Measurements from ENCODE around the gene NPTN.

The NPTN gene

GRCh38 chr15:73679180-73679579 is 46.0 kb upstream of the NPTN start:
- H3K4me3 ChIP-seq (ENCODE audit: low read length) = no peak overlapping the region
- TF ChIP-seq CTCF (IDR thresholded peaks at IDR 0.05; ENCODE audit: insufficient read depth, low read depth, low read length, missing control alignments) = no peak
- DNase-seq (ENCODE audit: low read depth) = no peak

GRCh38 chr15:73678498-73678897 is 45.3 kb upstream of the NPTN start:
- H3K4me3 ChIP-seq (ENCODE audit: low read length) = no peak overlapping the region

GRCh38 chr15:73677733-73678132 is 44.5 kb upstream of the NPTN start:
- no peak for TF ChIP-seq CTCF (IDR thresholded peaks at IDR 0.05; ENCODE audit: insufficient read depth, low read depth, low read length, missing control alignments)
- DNase-seq (ENCODE audit: low read depth) = no peak
- no peak overlapping the region for H3K4me3 ChIP-seq (ENCODE audit: low read length)

More at GRCh38 chr15:73678498-73678897, 45.3 kb upstream of the NPTN start:
- no peak for TF ChIP-seq CTCF (IDR thresholded peaks at IDR 0.05; ENCODE audit: insufficient read depth, low read depth, low read length, missing control alignments)
- DNase-seq (ENCODE audit: low read depth) = no peak

GRCh38 chr15:73677146-73677607 is 44.0 kb upstream of the NPTN start:
- peak; percentile 82 for DNase-seq (ENCODE audit: low read depth)
- peak; percentile 91 for TF ChIP-seq CTCF (IDR thresholded peaks at IDR 0.05; ENCODE audit: insufficient read depth, low read depth, low read length, missing control alignments)
- H3K4me3 ChIP-seq (ENCODE audit: low read length) = no peak overlapping the region

DNA sequence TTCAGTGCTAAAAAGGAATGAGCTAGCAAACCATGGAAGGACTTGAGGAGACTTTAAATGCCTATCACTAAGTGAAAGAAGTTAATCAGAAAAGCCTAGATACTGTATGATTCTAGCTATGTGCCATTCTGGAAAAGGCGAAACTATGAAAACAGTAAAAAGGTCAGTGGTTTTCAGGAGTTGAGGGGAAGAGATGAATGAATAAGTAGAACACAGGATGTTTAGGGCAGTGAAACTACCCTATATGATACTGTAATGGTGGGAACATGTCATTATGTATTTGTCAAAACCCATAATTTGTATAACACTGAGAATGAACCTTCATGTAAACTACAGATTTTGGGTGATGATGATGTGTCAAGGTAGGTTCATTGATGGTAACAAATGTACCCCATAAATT is 41.4 kb upstream of the NPTN start:
- DNase-seq (ENCODE audit: low read depth) = no peak
- TF ChIP-seq CTCF (IDR thresholded peaks at IDR 0.05; ENCODE audit: insufficient read depth, low read depth, low read length, missing control alignments) = no peak
- no peak overlapping the region for H3K4me3 ChIP-seq (ENCODE audit: low read length)

DNA sequence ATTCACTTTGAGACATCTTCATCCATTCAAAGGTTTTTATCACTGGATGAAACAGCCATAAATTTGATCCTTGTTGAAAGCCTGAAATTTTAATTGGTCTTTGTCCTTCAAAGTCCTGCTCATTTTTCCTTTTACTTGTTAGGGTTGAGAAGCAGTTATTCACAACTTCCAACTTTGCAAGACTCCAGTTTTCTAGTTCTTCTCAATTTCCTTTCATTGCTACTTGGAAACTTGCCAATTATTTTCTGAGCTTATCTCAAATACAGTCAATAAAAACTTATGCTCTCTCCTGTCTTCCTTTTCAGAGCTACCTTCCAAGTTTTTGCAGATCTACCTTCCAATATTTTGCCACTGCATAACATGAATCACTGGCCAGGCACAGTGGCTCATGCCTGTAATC is 27.3 kb upstream of the NPTN start:
- no peak overlapping the region for H3K4me3 ChIP-seq (ENCODE audit: low read length)
- TF ChIP-seq CTCF (IDR thresholded peaks at IDR 0.05; ENCODE audit: insufficient read depth, low read depth, low read length, missing control alignments) = no peak
- no peak for DNase-seq (ENCODE audit: low read depth)

DNA sequence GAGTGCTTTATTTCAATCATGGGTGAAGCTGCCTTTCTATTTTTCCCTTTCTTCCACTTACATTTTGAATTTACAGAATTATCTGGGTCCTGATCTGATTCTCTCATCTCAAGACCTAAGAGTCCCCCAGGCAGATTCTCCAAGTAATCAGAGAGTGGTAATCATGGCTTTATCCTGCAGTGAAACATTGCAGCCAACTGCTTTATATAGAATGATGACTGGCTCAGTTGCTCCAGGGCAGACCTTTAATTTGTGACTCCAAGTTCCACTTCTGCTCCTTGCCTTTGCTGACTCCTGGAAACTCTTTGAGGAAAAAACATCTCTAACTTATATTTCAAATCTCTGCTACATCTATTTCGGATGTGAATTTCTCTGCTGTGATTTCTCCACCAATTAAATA is 25.5 kb upstream of the NPTN start:
- no peak overlapping the region for H3K4me3 ChIP-seq (ENCODE audit: low read length)
- DNase-seq (ENCODE audit: low read depth) = no peak
- no peak for TF ChIP-seq CTCF (IDR thresholded peaks at IDR 0.05; ENCODE audit: insufficient read depth, low read depth, low read length, missing control alignments)

Measured in epithelial cell of esophagus (primary cell).